Ovary (tissue), 10 donors: ENCODE measurements around the gene OR51B4. TPM values are rescaled to one million over a fixed set of nuclear protein-coding genes. Genes with fewer than 3 reads are reported as not detected.

ENCODE experiments used
- DNase-seq, 5 donors: peaks; one replicate each; pipeline ENCODE4 v3.0.0-alpha.2; 2019 to 2020
- H3K27ac ChIP-seq, 2 donors: fragments of 200-600 bp; one replicate each; pipeline versions ENCODE4 v1.5.1 to v1.8.0; 2019 to 2022
- H3K27me3 ChIP-seq: fragments of 200-600 bp; one replicate; pipeline ENCODE4 v1.8.0; 2022
- H3K36me3 ChIP-seq: fragments of 200-600 bp; sonication (generic); one replicate; pipeline ENCODE4 v1.5.1; 2019
- H3K4me1 ChIP-seq: one replicate; pipeline ENCODE4 v1.8.1; 2013; ENCODE audit warnings: mild to moderate bottlenecking, moderate library complexity; ENCODE audit not compliant: insufficient read depth
- H3K4me3 ChIP-seq: fragments of 200-600 bp; sonication (generic); one replicate; pipeline ENCODE4 v1.5.1; 2017
- H3K9me3 ChIP-seq, 2 donors: fragments of 200-600 bp in 1 of 2; sonication (generic) in 1 of 2; one replicate each; pipeline versions ENCODE4 v1.5.1 to v1.8.1; 2013 to 2019; ENCODE audit warnings: mild to moderate bottlenecking in 1 of 2, moderate library complexity in 1 of 2
- CTCF ChIP-seq, 3 donors: fragments of 450-650 bp in 2 of 3; fragments of 200-600 bp in 1 of 3; IDR thresholded peaks; one replicate each; pipeline versions ENCODE4 v1.5.1 to v1.8.0; 2016 to 2022; ENCODE audit warnings: antibody characterized with exemption in 3 of 3, mild to moderate bottlenecking in 1 of 3
- EP300 ChIP-seq: sonication (generic); formaldehyde crosslinking; IDR thresholded peaks from one replicate; pipeline ENCODE4 v1.6.1; 2017; ENCODE audit warnings: antibody characterized with exemption
- POLR2A ChIP-seq: fragments of 450-650 bp; IDR thresholded peaks from one replicate; pipeline ENCODE4 v1.6.1; 2017; ENCODE audit warnings: antibody characterized with exemption, mild to moderate bottlenecking, moderate library complexity
- WGBS, 3 donors: extraction: QIAGEN DNeasy Blood & Tissue Kit in 1 of 3; methylation state at CpG; one replicate each; pipeline versions ENCODE4 v1.1.5 to v1.1.7; 2013 to 2017; 5-methylcytosine and 5-hydroxymethylcytosine counted together
- intact Hi-C, 4 donors: fragments of 100-400 bp; cut with DNase I; formaldehyde crosslinking; loops; one replicate each; pipeline versions ENCODE4 v1.11.0 to v1.15.1; 2022 to 2023
- long read RNA-seq, 3 donors: library from polyadenylated mRNA in 2 of 3; unstranded in 2 of 3; transcript quantifications; one replicate each; pipeline ENCODE4 v2.0.0 and lab custom pipeline, GENCODE V29; 2021 to 2026
- polyA plus RNA-seq, 2 donors: library from polyadenylated mRNA; stranded (reverse); fragments of 200-250 nt in 1 of 2; fragments of 350-450 nt in 1 of 2; fragmentation: Illumina TruSeq in 1 of 2; extraction: RNeasy Lipid Tissue Mini Kit (QIAGEN cat#74804) in 1 of 2; gene quantifications; one replicate each; pipeline ENCODE4 v1.2.3, GENCODE V29; 2013 to 2014
- total RNA-seq, 7 donors: library from RNA; depleted of rRNA in 2 of 7; stranded (reverse); fragments of >200 nt in 2 of 7; fragmentation: NEBNext Ultra II Directional in 3 of 7; extraction: Animal tissue kit (Norgen Biotek cat#: 25700) in 3 of 7; gene quantifications; one replicate each; pipeline versions ENCODE4 v1.1.0 to v1.2.4, GENCODE V29; 2016 to 2023
- donor health status: DM: no; HTN: no; CAD: no; lungs with moderate emphysema.
- donor health status: DM: no; HTN: no; CAD: no.
- donor health status: Bipolar disorder and iron deficiency.
- donor health status: DM: yes; HTN: yes; CAD: no.
- donor health status: DM: no; HTN: no; CAD: no.
- donor health status: DM: yes; HTN: yes; CAD: no.

The OR51B4 gene
- under 1 TPM in 4 of 7 donors, not detected in 3; 0.25 to 0.63 (median 0.46) TPM for total RNA-seq
- not detected for polyA plus RNA-seq
- long read RNA-seq, donor 1 = 0 reads
- long read RNA-seq, donor 2 = 0 reads
- long read RNA-seq, donor 3 = 0 reads

GRCh38 chr11:5301846-5302245, at the start of gene OR51B4:
Gene OR51B4 (minus strand): TSS chr11:5301946. CDS start chr11:5301946, 0 bp downstream.
- no peak for TF ChIP-seq EP300
- no peak for TF ChIP-seq CTCF (IDR thresholded peaks at IDR 0.05)
- TF ChIP-seq POLR2A = no peak
- WGBS, 3 donors = 78 to 93% (median 91%) methylated on average over 2 of the region's 2 CpGs
- Histone ChIP-seq H3K27me3 (no peaks in the 10 kb centered on the region), H3K27ac (no peak within 1 kb of the TSS), H3K9me3 (no peaks in the 10 kb centered on the region), H3K36me3 (no peaks in the 10 kb centered on the region), H3K4me3 (no peak within 1 kb of the TSS), H3K4me1 (no peaks in the 10 kb centered on the region)
- no peak for DNase-seq
- intact Hi-C loops = no loop called here

- 75 to 88% (median 82%) methylated on average over 1 of the region's 1 CpG for WGBS, 3 donors
- intact Hi-C loops = no loop called here
- TF ChIP-seq CTCF (IDR thresholded peaks at IDR 0.05) = no peak
- TF ChIP-seq EP300 = no peak
- no peak for TF ChIP-seq POLR2A
- H3K4me3 ChIP-seq = no peak within 1 kb of the TSS
- no peaks in the 10 kb centered on the region for H3K4me1 ChIP-seq
- no peaks in the 10 kb centered on the region for H3K27me3 ChIP-seq
- H3K27ac ChIP-seq = no peak within 1 kb of the TSS
- H3K36me3 ChIP-seq = no peaks in the 10 kb centered on the region
- no peaks in the 10 kb centered on the region for H3K9me3 ChIP-seq
- no peak for DNase-seq
Measured at GRCh38 chr11:5351208-5351607, 49.5 kb upstream of the OR51B4 start, which contains the start of gene OR51B6. Gene OR51B6 (plus strand): TSS chr11:5351508. CDS start chr11:5351508, 0 bp downstream.

GRCh38 chr11:5349550-5349949, 47.8 kb upstream of the OR51B4 start:
- Histone ChIP-seq H3K27me3 (no peaks in the 10 kb centered on the region), H3K9me3 (no peaks in the 10 kb centered on the region), H3K27ac (no peak overlapping the region), H3K4me1 (no peaks in the 10 kb centered on the region), H3K36me3 (no peaks in the 10 kb centered on the region), H3K4me3 (no peak overlapping the region)
- intact Hi-C loops = no loop called here
- no peak for TF ChIP-seq POLR2A
- no peak for TF ChIP-seq EP300
- no peak for TF ChIP-seq CTCF (IDR thresholded peaks at IDR 0.05)
- no peak for DNase-seq
- 39 to 54% (median 44%) methylated on average over 1 of the region's 1 CpG for WGBS, 3 donors

GRCh38 chr11:5348551-5349194, 46.9 kb upstream of the OR51B4 start:
- intact Hi-C loops = no loop called here
- Histone ChIP-seq H3K4me1 (no peaks in the 10 kb centered on the region), H3K27me3 (no peaks in the 10 kb centered on the region), H3K36me3 (no peaks in the 10 kb centered on the region), H3K9me3 (no peaks in the 10 kb centered on the region), H3K27ac (no peak overlapping the region), H3K4me3 (no peak overlapping the region)
- no peak for TF ChIP-seq POLR2A
- TF ChIP-seq EP300 = no peak
- no peak for TF ChIP-seq CTCF (IDR thresholded peaks at IDR 0.05)
- 23 to 37% (median 35%) methylated on average over 3 of the region's 3 CpGs for WGBS, 3 donors
- no peak for DNase-seq
